HFFc6 (cell line): ENCODE measurements around the gene ATP11A. TPM values are rescaled to one million over a fixed set of nuclear protein-coding genes. Genes with fewer than 3 reads are reported as not detected.

Source experiments
- DNase-seq: peaks from one replicate; pipeline ENCODE4 v3.0.0-alpha.2; 2018
- H3K27ac Mint-ChIP-seq: 2 replicates; pipeline ENCODE4 v1.8.0; 2020; ENCODE audit warnings: mild to moderate bottlenecking, mixed read lengths
- H3K27me3 Mint-ChIP-seq: 2 replicates; pipeline ENCODE4 v1.8.0; 2021; ENCODE audit warnings: mild to moderate bottlenecking, moderate library complexity, mixed read lengths; ENCODE audit not compliant: insufficient read depth
- H3K36me3 Mint-ChIP-seq: 2 replicates; pipeline ENCODE4 v1.8.0; 2021; ENCODE audit warnings: low read depth, mixed read lengths
- H3K4me1 Mint-ChIP-seq: 2 replicates; pipeline ENCODE4 v1.8.0; 2020; ENCODE audit warnings: low read depth, mixed read lengths
- H3K4me3 Mint-ChIP-seq: 2 replicates; pipeline ENCODE4 v1.8.0; 2020; ENCODE audit warnings: mild to moderate bottlenecking, moderate library complexity, mixed read lengths
- H3K9me3 Mint-ChIP-seq: 2 replicates; pipeline ENCODE4 v1.8.0; 2020; ENCODE audit warnings: mild to moderate bottlenecking, mixed read lengths
- total RNA-seq, 6 experiments: library from RNA; stranded (reverse); fragmentation: NEBNext Ultra II Directional; extraction: Animal tissue kit (Norgen Biotek cat#: 25700); gene quantifications; 2 replicates in 1 of 6; 3 replicates in 5 of 6; pipeline ENCODE4 v1.2.3, GENCODE V29; 2021
- TF ChIP-seq, protein P1 (sequence below): fragments of 200-600 bp; sonication (generic); IDR thresholded peaks from 2 replicates; pipeline ENCODE4 v1.5.0; 2021; ENCODE audit warnings: antibody characterized with exemption, mild to moderate bottlenecking

ATP11A gene
- total RNA-seq, 6 experiments from 2014 or later = 4.3 to 29.9 (median 6.5) TPM

DNA sequence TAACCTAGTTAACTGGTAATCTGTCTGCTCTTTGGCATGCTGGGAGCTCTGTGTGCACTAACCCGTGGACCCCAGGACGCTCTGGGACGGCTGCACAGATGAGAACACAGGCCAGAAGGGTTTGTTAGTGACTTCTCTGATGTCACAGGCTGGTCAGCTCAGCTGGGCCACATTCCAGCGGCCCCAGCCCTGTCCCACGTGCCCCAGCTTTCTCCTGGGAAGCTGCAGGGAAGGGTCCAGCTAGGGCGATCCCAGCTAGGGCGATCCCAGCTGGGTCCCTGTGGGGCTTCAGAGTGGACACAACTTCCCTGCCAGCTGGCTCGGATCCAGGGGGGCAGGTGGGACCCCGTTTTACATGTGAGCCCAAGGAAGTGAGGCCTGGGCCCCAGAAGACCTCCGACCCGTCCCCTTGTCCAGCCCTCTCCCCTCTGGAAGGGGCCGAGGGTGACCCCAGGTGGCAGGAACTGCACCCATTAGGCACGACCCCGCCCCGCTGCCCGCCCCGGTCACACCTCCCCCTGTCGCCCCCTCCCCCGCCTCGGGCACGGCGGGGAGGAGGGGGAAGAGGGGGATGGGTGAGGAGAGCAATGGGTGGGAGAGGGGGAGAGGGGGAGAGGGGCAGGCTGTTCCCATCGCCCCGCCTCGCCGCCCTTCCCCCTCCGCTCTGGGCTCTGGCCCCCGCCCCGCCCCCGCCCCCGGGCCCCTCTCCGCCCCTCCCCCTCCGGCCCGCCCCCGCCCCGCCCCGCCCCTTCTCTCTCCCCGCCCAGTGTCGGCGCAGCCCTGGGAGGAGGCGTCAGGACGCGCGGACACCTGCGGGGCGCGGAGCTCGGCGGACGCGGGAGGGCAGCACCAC is 204.0 kb downstream of the ATP11A start:
- Mint-ChIP-seq H3K27ac (no peak overlapping the region), H3K4me3 (no peak overlapping the region), H3K27me3 (peaks cover 31% of the 10 kb centered on the region), H3K9me3 (no peaks in the 10 kb centered on the region), H3K4me1 (no peaks in the 10 kb centered on the region), H3K36me3 (no peaks in the 10 kb centered on the region)
- DNase-seq = no peak
- TF ChIP-seq, protein P1, sequence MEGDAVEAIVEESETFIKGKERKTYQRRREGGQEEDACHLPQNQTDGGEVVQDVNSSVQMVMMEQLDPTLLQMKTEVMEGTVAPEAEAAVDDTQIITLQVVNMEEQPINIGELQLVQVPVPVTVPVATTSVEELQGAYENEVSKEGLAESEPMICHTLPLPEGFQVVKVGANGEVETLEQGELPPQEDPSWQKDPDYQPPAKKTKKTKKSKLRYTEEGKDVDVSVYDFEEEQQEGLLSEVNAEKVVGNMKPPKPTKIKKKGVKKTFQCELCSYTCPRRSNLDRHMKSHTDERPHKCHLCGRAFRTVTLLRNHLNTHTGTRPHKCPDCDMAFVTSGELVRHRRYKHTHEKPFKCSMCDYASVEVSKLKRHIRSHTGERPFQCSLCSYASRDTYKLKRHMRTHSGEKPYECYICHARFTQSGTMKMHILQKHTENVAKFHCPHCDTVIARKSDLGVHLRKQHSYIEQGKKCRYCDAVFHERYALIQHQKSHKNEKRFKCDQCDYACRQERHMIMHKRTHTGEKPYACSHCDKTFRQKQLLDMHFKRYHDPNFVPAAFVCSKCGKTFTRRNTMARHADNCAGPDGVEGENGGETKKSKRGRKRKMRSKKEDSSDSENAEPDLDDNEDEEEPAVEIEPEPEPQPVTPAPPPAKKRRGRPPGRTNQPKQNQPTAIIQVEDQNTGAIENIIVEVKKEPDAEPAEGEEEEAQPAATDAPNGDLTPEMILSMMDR = no peak

DNA sequence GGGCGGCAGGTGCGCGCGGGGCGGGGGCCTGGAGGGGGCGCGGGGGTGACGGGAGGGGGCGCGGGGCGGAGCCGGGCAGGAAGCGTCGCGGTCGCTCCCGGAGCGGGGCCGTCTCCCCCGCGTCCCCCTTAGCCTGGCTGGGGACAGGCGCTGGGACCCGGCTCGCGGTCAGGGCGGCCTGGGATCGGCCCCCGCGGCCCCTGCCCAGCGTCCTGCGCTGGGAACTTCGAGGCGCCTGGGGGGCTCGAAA is 204.5 kb downstream of the ATP11A start:
- no peak overlapping the region for H3K4me3 Mint-ChIP-seq
- no peaks in the 10 kb centered on the region for H3K4me1 Mint-ChIP-seq
- TF ChIP-seq, protein P1 = no peak
- no peaks in the 10 kb centered on the region for H3K9me3 Mint-ChIP-seq
- H3K27ac Mint-ChIP-seq = no peak overlapping the region
- H3K36me3 Mint-ChIP-seq = no peaks in the 10 kb centered on the region
- H3K27me3 Mint-ChIP-seq = peaks cover 32% of the 10 kb centered on the region
- no peak for DNase-seq

DNA sequence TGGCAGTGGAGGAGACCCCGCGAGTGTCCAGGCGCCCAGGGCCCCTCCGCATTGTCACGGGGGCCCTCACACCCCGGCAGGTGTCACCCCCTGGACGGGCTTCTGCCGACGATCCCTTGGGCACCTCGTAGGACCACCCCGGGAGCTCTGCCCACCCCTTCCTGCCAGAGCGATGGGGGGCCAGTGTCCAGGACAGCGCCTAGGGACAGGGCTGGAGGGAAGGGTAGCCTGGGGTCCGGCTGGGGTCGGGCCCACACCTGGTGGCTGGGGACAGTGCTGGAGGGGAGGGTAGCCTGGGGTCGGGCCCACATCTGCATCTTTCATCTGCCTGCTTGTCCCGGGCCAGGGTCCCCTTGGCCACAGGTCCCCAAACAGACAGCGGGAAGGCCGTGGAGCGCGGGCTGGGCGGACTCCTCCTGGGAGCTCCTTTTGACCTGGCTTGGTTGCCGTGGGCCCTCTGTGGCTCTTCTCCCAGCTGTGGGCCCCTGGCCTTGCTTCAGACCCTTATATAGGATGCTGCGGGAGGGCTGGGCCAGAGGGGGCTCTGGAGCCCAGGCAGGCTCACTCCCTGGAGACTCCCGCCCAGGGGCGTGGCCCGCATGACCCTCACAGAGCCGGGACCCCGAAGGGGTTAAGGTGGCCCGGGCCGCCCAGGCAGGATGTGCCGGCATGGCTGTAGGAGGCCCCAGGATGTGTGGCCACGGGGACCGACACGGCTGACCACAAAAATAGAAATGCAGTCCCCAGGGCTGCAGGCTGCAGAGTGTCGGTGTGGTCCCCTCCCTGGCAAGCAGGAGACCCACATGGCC is 205.0 kb downstream of the ATP11A start:
- Mint-ChIP-seq H3K4me3 (no peak overlapping the region), H3K9me3 (no peaks in the 10 kb centered on the region), H3K4me1 (no peaks in the 10 kb centered on the region), H3K36me3 (no peaks in the 10 kb centered on the region), H3K27ac (no peak overlapping the region), H3K27me3 (peaks cover 33% of the 10 kb centered on the region)
- TF ChIP-seq, protein P1 = no peak
- DNase-seq = no peak

DNA sequence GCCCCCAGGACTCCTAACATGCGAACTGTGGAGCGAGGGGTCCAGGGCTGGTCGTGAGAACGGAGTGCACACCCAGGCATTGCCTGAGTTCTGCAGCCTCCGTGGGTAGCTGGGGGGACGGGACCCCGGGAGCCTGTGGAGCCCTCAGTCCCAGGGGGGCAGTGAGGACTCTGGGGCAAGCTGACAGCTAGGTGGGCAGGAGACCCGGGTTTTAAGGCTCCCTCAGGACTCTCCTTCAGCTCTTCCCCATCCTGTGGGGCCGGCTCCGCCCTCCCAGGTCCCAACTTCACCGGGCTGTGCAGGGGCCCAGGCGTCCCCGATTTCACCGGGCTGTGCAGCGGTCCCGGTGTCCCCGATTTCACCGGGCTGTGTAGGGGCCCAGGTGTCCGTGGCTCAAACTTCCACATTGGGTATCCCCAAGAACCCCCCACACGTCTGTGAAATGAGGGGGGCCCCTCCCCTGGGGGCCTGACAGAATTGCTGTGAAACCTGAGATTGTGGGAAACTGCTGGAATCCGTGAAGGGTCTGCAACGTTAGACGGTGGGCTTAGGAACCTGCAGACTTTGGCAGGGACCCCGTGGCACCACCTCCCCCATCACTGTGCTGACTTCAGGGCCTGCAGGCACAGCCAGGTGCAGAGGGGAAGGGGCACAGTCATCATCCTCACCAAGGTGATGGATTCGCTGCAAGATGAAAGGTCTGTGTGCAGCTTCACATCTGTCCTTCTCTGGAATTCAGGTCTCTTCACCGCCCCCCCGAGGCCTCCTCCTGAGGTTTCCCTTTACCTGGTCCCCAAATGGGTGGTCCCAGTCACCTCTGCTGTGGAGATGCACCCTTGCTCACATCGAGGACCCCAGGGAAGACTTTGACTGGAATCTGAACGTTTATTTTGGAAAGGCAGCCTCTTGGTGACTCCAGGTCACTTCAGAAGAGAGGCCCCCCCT is 206.0 kb downstream of the ATP11A start:
- no peak for DNase-seq
- Mint-ChIP-seq H3K4me1 (no peaks in the 10 kb centered on the region), H3K27ac (no peak overlapping the region), H3K9me3 (no peaks in the 10 kb centered on the region), H3K4me3 (no peak overlapping the region), H3K27me3 (peaks cover 29% of the 10 kb centered on the region), H3K36me3 (no peaks in the 10 kb centered on the region)
- TF ChIP-seq, protein P1 = no peak
